ENCODE results near the gene USH1C.

The USH1C gene

DNA sequence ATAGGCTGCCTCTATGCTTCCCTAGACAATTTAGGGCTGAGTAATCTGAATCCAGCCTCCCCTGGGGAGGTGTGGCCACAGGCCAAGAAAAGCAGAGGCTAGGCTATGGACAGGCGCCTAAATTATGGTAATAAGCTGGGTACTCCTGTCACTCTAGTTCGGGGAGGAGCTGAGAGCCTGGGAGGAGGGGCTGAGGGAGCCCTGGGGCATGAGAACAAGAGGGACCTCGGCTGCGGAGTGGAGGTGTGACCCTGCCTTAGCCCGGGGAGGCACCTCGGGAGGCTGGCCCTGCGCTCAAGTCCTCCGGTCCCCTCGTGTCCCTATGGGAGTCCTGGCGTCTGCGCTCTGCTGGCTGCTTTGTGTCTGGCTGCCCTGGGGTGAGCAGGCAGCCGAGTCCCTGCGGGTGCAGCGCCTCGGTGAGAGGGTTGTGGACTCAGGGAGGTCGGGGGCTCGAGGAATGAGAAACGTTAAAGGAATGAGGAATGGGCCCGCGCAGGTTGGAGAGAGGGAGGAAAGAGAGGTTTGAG is 2.9 kb upstream of the USH1C start, which contains the start of gene OTOG:
Gene OTOG, plus strand, starts transcription at position 209 of the 527 bp plus-strand sequence. Its CDS starts 114 bp downstream, at position 323.
- no peak for DNase-seq (ENCODE audit: low spot score)

- no peak for DNase-seq (ENCODE audit: low spot score)
Measured at GRCh38 chr11:17546240-17546639, 2.0 kb upstream of the USH1C start.

GRCh38 chr11:17543574-17544180 is 539 bp downstream of the USH1C start:
- DNase-seq (ENCODE audit: low spot score): no peak

- no peak for DNase-seq (ENCODE audit: low spot score)
Measured at GRCh38 chr11:17543041-17543440, 1.2 kb downstream of the USH1C start.

GRCh38 chr11:17542249-17542648 is 2.0 kb downstream of the USH1C start:
- DNase-seq (ENCODE audit: low spot score): no peak

DNA sequence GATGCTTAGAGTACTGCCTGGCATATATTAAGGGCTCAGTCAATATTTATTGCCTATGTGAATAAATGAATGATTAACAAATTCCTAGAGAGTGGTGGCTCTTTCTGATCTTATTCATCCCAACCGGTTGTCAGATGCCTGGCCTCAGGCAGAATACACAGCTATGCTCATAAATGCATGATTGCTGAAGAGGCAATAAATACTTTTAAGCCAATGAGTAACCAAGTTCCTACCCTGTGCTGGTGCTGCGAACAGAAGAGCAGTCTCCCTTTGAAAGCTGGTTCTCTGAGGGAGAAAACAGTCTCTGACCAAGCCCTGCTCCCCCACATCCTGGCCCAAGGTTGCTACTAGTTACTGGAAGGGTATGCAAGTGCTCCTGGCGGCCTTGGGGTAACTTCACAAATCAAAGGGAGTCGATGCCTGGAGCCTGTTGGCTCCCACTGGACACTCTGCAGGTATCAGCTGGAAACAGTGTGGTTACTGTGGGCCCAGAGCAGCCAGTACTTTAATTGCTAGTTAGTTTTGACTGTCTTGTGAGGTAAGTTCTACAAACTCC is 2.8 kb downstream of the USH1C start:
- no peak for DNase-seq (ENCODE audit: low spot score)

DNA sequence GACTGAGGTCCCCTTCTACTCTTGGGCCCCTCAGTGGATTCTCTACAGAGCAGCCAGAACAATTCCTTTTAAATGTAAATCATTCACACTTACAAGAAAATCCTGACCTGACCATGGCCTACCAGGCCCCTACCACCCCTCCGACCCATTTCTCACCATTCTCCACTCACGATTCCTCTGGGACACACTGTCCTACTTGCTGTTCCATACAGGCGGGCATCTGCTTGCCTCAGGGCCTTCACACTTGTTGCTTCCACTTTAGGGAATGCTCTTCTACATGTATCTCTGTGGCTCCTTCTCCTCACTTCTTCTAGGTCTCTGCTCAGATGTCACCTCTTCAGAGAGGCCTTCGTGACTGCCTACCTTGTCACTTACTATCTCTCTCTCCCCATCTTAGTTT is 3.4 kb downstream of the USH1C start:
- DNase-seq (ENCODE audit: low spot score): no peak

- no peak for DNase-seq (ENCODE audit: low spot score)
Measured at GRCh38 chr11:17538731-17539130, 5.5 kb downstream of the USH1C start.

GRCh38 chr11:17538054-17538453 is 6.2 kb downstream of the USH1C start:
- DNase-seq (ENCODE audit: low spot score): no peak

DNA sequence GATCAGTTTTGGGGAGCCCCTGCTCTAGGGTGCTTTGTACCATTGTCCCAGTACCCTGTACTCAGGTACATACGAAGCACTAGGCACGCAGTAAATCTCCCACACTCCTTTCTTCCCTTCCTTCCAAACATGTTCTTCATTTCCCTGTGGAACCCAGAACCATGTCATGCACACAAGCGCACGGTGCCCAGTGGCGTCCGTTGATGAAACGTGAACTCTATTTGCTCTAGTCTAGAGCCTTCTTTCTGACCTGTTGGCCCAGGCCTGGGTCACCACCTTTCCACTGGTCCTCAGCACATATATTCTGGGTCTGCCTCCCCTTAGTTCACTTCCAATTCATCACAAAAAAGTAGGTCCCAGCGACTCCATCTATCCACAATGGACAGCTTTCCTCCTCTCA is 7.0 kb downstream of the USH1C start:
- DNase-seq (ENCODE audit: low spot score): no peak

DNA sequence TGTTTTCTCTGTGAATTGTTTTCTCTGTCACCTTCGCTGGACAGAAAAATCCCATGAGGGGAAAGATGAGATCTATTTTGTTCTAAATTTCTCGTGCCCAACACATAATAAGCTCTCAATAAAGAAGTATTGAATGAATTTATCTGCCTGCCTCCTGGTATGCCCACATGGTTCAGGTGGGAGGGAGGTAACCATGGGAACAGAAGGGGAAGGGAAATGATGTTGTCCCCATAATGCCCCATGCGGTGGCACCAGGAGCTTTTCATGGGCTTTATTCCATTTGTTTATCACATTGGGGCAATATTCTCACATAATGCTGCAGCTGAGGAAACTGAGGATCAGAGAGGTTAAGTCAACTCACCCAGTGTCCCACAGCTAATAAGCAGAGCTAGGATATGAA is 8.7 kb downstream of the USH1C start:
- no peak for DNase-seq (ENCODE audit: low spot score)

- DNase-seq (ENCODE audit: low spot score): no peak
Measured at GRCh38 chr11:17533778-17534415, 10.3 kb downstream of the USH1C start.

DNA sequence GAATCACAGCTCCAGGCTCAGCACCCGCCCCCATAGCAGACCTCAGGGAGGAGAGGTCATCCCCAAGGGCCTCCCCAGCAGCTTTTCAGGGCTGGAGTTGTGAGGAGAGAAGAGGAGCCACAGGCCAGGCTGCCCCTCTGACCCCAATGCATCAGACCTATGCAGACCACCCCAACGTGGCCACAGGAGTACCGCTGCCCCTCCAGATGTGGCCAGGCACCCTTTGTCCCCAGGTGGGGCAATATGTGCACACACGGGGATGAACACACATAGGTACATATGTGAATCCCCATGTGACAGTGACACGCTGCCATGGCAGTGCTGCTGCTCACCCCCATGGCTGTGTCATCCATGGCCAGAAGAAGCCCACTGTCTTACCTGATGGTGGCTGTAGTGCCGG is 10.9 kb downstream of the USH1C start:
- DNase-seq (ENCODE audit: low spot score): no peak

DNA sequence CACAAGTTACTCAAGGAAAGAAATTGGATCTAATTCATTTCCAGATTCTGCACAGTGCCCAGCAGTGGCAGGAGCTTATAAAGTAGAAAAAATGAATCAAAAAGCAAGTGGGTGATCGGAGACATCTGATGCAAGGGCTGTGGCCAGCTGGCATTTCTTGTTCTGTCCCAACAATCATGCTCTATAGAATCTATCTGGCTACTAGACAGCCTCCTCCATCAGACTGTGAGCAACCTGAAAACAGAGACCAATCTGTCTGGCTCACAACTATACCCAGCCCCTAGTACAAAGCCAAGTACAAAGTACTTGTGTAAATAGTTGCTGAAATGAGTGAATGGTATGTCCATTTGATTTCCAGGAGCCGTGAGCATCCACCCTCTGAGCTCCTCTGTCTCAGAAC is 11.4 kb downstream of the USH1C start:
- DNase-seq (ENCODE audit: low spot score): no peak

GRCh38 chr11:17531636-17532113 is 12.5 kb downstream of the USH1C start:
- DNase-seq (ENCODE audit: low spot score): peak; percentile 26

- no peak for DNase-seq (ENCODE audit: low spot score)
Measured at GRCh38 chr11:17531071-17531600, 13.1 kb downstream of the USH1C start.

- DNase-seq (ENCODE audit: low spot score): no peak
Measured at GRCh38 chr11:17529844-17530185, 14.4 kb downstream of the USH1C start.

DNA sequence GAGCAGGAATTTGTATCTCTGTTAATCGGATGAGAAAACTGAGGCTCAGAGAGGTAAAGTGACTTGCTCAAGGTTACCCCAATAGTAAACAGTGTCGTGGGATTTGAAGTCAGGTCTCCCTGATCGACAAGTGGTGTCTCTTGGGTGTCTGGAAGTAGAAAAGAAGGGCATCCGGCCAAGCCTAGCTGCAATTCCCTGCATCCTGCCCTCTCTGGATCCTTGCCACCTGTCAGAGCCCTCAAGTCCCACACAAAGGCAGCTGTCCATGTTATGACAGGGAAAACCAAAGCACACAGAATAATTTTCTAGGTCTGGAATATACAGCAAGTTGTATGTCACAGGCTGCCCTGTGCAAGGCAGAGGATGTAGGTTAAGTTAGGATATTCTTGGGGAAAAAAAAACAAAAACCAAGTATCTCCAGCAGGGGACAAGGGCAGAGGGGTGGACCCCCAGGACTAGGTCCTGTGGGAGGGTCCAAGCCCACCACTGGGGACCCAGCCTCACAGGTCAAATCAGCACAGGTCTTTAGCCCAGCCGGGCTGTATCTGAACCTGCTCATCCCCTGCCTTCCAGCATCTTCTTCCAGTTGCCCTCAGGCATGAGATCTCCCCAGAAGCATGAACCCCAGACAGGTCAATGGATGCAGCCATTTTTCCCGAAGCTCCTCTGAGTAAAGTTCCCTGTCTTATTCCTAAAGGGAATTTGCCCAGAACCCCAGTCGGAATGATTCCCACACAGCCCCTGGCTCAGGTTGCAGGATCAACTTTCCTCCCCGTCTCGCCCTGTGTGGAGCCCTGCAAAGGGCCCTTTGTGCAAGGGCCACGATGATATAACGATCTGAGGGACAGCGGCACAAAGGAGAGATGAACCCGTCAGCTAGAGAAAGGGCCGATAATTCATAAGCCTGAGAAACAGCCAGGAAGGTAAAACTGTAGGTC is 15.0 kb downstream of the USH1C start:
- DNase-seq (ENCODE audit: low spot score): no peak

GRCh38 chr11:17528181-17528691 is 16.0 kb downstream of the USH1C start:
- peak; percentile 76 for DNase-seq (ENCODE audit: low spot score)

- DNase-seq (ENCODE audit: low spot score): no peak
Measured at GRCh38 chr11:17527628-17527995, 16.6 kb downstream of the USH1C start.

GRCh38 chr11:17526931-17527627 is 17.1 kb downstream of the USH1C start:
- no peak for DNase-seq (ENCODE audit: low spot score)

All from AG08395 (cell line).